Measurements from ENCODE around the gene CCNI. TPM values are rescaled to one million over a fixed set of nuclear protein-coding genes. Genes with fewer than 3 reads are reported as not detected.

The CCNI gene
- total and polyA plus RNA-seq, 8 donors, result 257 to 389 (median 343) TPM

DNA sequence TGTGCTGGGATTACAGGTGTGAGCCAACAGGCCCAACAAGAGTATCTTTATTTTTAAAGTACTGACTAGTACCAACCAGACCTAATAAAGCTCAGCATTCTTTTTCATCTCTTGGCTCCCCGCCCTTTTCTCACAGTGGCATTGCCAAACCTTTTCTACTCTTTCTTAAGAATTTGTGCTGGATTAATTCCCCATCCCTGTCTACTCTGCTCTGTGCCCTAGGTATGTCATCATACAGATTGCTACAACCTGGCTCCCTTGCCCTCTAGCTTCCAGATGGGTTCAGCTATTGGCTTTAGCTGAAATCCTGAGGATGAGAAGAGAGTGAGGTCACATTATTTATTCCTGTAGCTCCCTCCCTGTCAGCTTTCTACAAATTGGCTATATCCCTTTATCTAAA is 34.9 kb upstream of the CCNI start:
- TF ChIP-seq CTCF (IDR thresholded peaks at IDR 0.05), result no peak
- Histone ChIP-seq H3K36me3 (no peaks in the 10 kb centered on the region), H3K27me3 (no peaks in the 10 kb centered on the region), H3K27ac (no peak overlapping the region), H3K4me1 (no peaks in the 10 kb centered on the region), H3K9me3 (no peaks in the 10 kb centered on the region), H3K4me3 (no peak overlapping the region)
- DNase-seq (no peak), ATAC-seq (no peak)
- intact Hi-C loops (cut with DNase I), result no loop called here

DNA sequence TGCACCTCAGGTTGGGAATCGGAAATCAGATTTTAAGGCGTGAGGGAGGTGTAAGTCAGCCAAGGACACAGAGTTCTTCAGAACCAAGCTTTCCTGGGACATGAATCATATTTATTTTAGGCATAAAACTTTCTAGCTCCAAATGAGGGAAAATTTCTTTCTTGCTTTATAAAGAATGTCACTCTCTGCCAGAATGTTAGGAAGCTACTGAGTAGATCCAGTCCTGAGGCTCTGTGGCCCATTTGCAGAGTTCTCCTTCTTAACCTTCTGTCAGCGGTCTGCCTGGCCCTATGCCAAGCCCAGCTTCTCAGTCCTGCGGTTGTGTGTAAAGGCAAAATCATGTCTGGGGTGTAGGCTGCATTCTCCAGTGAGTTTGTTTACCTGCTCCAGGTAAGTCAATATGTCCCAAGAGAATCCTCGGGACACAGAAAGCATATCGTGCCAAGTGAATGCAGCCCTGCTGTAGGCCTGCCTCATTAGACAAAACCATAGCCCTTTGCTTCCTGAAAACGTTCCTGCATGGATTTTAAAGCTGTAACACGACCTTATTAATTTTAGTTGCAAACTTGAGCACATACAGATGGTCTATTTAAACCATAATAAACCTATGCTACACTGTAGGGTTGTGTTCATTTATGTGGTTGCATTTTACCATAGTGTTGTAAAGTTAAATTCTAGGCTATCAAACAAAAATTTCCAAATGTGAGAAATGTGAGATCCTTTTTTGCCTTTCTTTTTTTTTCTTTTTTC is 29.2 kb upstream of the CCNI start:
- intact Hi-C loops (cut with DNase I), result no loop called here
- Histone ChIP-seq H3K27me3 (no peaks in the 10 kb centered on the region), H3K27ac (no peak overlapping the region), H3K4me3 (no peak overlapping the region), H3K36me3 (no peaks in the 10 kb centered on the region), H3K9me3 (no peaks in the 10 kb centered on the region), H3K4me1 (peaks cover 7% of the 10 kb centered on the region in 2 donors)
- DNase-seq, result peak; percentile 27 to 74 (median 46)
- peak; percentile 74 for ATAC-seq
- TF ChIP-seq CTCF (IDR thresholded peaks at IDR 0.05), result no peak

DNA sequence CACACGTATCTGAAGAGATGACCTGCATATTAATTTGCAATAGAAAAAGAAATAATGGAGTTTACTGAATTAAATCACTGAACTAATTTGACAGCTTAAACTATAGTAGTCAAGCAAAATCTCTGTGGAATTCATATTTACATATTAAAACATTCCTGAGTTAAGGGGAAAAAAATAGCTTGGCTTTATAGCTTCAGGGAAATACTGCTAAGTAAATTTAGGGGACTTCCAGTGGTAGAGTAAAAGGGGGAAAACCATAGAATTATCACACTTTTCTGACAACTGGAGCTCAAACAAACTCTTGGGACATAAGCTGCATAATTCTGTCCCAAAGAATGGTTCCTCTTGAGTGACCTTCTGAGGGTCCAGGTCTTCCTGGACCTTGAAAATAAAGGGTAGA is 28.6 kb upstream of the CCNI start:
- DNase-seq, result no peak
- no peak for TF ChIP-seq CTCF (IDR thresholded peaks at IDR 0.05)
- ATAC-seq, result no peak
- Histone ChIP-seq H3K27ac (no peak overlapping the region), H3K4me3 (no peak overlapping the region), H3K4me1 (peaks cover 7% of the 10 kb centered on the region in 2 donors), H3K9me3 (no peaks in the 10 kb centered on the region), H3K36me3 (no peaks in the 10 kb centered on the region), H3K27me3 (no peaks in the 10 kb centered on the region)
- intact Hi-C loops (cut with DNase I), result no loop called here

DNA sequence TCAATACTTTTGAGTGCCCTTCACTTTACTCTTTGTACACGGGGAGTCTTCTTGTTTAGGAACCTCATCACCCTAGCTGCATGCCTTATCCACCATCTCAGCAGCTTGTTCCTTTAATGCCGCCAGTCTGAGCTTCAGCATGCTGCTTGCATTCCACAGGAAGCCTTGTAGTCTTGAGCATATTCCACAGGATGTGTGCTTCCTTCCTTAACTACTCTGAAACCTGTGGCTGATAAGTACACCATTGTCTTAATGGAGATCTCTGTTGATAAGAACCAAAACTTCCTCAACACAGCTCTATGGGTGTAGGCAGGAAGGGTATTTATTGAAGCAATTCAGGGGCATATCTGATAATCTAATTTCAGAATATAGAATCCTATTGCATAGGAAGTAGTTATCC is 24.4 kb upstream of the CCNI start:
- Histone ChIP-seq H3K27ac (no peak overlapping the region), H3K4me3 (no peak overlapping the region), H3K4me1 (peaks cover 5 to 11% of the 10 kb centered on the region in 2 donors), H3K27me3 (no peaks in the 10 kb centered on the region), H3K36me3 (no peaks in the 10 kb centered on the region), H3K9me3 (no peaks in the 10 kb centered on the region)
- intact Hi-C loops (cut with DNase I), result no loop called here
- TF ChIP-seq CTCF (IDR thresholded peaks at IDR 0.05), result no peak
- DNase-seq (no peak), ATAC-seq (no peak)

DNA sequence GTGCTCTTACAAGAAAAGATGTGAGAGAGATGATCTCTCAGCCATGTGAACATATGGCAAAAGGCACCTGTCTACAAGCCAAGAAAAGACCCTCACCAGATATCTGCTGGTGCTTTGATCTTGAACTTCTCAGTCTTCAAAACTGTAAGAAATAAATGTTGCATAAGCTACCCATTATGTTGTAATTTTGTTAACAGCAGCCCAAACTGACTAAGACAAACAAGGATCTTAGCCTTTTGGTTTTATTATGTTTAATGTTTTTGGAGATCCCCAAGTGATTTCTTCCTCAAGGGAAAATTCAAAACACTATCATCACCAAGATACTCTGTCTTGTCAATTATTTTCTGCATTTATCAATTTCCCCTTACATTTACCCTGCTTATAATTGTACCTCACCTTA is 21.8 kb upstream of the CCNI start:
- no peak for DNase-seq
- Histone ChIP-seq H3K27me3 (no peaks in the 10 kb centered on the region), H3K36me3 (no peaks in the 10 kb centered on the region), H3K9me3 (no peaks in the 10 kb centered on the region), H3K27ac (no peak overlapping the region), H3K4me3 (no peak overlapping the region), H3K4me1 (peaks cover 0 to 6% of the 10 kb centered on the region in 2 donors)
- no peak for ATAC-seq
- intact Hi-C loops (cut with DNase I), result loop anchor here in 1 of 2 donors (10.0 kb wide), 2 partner anchors 57 to 107 kb away; partner anchors contain the start of gene CCNG2
- no peak for TF ChIP-seq CTCF (IDR thresholded peaks at IDR 0.05)

All from left lung (tissue), 10 donors.